GM21367 (cell line): ENCODE measurements around the gene RETREG3.
A peak's percentile ranks its signal among the peaks of the same experiment; 100 is the strongest.
"Not testable (repeated sequence)": the region's sequence is repeated elsewhere in the genome, so short reads cannot be mapped to it uniquely, and the experiment has no call there.

ENCODE experiments used
- ATAC-seq: cut with Tn5 transposase; IDR thresholded peaks from one replicate; pipeline ENCODE4 v1.9.1; 2021; ENCODE audit not compliant: unreplicated experiment

The RETREG3 gene

GRCh38 chr17:42553161-42553818 lies 55.9 kb downstream of the RETREG3 start:
- ATAC-seq: no peak

- ATAC-seq: not testable (repeated sequence)
These were observed 56.4 kb downstream of the RETREG3 start, which contains the start of gene HSD17B1 for GRCh38 chr17:42552736-42553135. Gene HSD17B1, plus strand, starts transcription at chr17:42552923. Its CDS starts 11 bp downstream, at chr17:42552934.

GRCh38 chr17:42548993-42549755 lies 60.0 kb downstream of the RETREG3 start:
- ATAC-seq: no peak

- no peak for ATAC-seq
These were observed 60.9 kb downstream of the RETREG3 start for GRCh38 chr17:42548070-42548837.

GRCh38 chr17:42547698-42548069 lies 61.5 kb downstream of the RETREG3 start:
- ATAC-seq: no peak

GRCh38 chr17:42547001-42547461 lies 62.1 kb downstream of the RETREG3 start:
- ATAC-seq: no peak

GRCh38 chr17:42545755-42546505 lies 63.2 kb downstream of the RETREG3 start:
- ATAC-seq: not testable (repeated sequence)

GRCh38 chr17:42544874-42545283 lies 64.3 kb downstream of the RETREG3 start:
- no peak for ATAC-seq

- no peak for ATAC-seq
These were observed 65.7 kb downstream of the RETREG3 start for GRCh38 chr17:42543190-42544079.

GRCh38 chr17:42541041-42541833 lies 67.9 kb downstream of the RETREG3 start:
- ATAC-seq: no peak

GRCh38 chr17:42540558-42540957 lies 68.6 kb downstream of the RETREG3 start:
- not testable (repeated sequence) for ATAC-seq

GRCh38 chr17:42538482-42538881 lies 70.7 kb downstream of the RETREG3 start:
- no peak for ATAC-seq

GRCh38 chr17:42537826-42538451 lies 71.2 kb downstream of the RETREG3 start:
- no peak for ATAC-seq

GRCh38 chr17:42537156-42537805 lies 71.9 kb downstream of the RETREG3 start:
- ATAC-seq: no peak

- ATAC-seq: peak; percentile 41
These were observed 72.6 kb downstream of the RETREG3 start for GRCh38 chr17:42536372-42537155.

GRCh38 chr17:42536048-42536371 lies 73.2 kb downstream of the RETREG3 start, which contains the start of gene NAGLU:
Gene NAGLU, plus strand, starts transcription at chr17:42536241. Its CDS starts 32 bp downstream, at chr17:42536273.
- peak; percentile 43 for ATAC-seq
